ENCODE measurements around the gene MAGEA10. TPM values are rescaled to one million over a fixed set of nuclear protein-coding genes. Genes with fewer than 3 reads are reported as not detected.
"Not testable (repeated sequence)": the region's sequence is repeated elsewhere in the genome, so short reads cannot be mapped to it uniquely, and the experiment has no call there.

MAGEA10 gene
- total RNA-seq, 1 experiment from 2014 or later: not detected

DNA sequence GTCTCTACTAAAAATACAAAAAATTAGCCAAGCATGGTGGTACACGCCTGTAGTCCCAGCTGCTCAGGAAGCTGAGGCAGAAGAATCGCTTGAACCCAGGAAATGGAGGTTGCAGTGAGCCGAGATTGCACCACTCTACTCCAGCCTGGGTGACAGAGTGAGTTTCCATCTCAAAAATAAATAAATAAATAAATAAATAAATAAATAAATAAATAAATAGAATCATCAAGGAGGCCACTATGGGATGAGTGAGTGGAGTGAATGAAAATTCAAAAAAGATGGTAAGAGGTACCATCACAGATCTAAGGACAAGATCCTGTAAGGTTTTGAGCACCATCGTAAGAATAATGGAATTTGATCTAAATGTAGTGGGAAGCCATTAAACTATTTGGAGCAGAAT lies 37.5 kb upstream of the MAGEA10 start:
- H3K9me3 Mint-ChIP-seq, ATAC-seq, H3K27ac Mint-ChIP-seq: not testable (repeated sequence)

DNA sequence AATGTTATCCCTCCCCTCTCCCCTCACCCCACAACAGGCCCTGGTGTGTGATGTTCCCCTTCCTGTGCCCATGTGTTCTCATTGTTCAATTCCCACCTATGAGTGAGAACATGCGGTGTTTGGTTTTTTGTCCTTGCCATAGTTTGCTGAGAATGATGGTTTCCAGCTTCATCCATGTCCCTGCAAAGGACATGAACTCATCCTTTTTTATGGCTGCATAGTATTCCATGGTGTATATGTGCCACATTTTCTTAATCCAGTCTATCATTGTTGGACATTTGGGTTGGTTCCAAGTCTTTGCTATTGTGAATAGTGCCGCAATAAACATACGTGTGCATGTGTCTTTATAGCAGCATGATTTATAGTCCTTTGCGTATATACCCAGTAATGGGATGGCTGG lies 35.5 kb upstream of the MAGEA10 start:
- H3K4me3 Mint-ChIP-seq; H3K27ac Mint-ChIP-seq; POLR2A ChIA-PET; H3K9me3 Mint-ChIP-seq; H3K27me3 Mint-ChIP-seq (ENCODE audit: low read depth); CTCF ChIA-PET; ATAC-seq; DNase-seq (ENCODE audit: low spot score); H3K4me1 Mint-ChIP-seq; H3K36me3 Mint-ChIP-seq: not testable (repeated sequence)

More for the DNA sequence above, 37.5 kb upstream of the MAGEA10 start:
- POLR2A ChIA-PET; H3K36me3 Mint-ChIP-seq; H3K27me3 Mint-ChIP-seq (ENCODE audit: low read depth); H3K4me1 Mint-ChIP-seq; H3K4me3 Mint-ChIP-seq; DNase-seq (ENCODE audit: low spot score); CTCF ChIA-PET: not testable (repeated sequence)

DNA sequence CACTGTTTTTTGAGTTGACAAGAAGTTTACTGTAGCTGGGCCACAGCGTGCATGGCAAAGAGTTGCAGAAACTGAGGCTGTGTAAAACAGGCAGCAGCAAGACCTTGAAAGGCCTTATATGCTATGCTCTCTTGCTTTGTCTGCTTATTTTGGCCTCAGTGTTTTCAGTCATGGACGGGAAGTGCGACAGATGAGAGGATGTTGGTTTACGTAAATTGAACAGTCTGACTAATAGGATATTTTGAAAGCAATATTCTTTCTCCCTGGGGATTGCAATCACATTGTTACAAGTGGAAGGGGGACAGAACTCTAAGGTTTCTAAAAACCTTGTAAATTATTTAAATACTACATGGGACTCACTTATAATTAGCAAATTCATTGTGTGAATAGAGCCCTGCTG lies 32.2 kb upstream of the MAGEA10 start:
- no peaks in the 10 kb centered on the region for H3K27me3 Mint-ChIP-seq (ENCODE audit: low read depth)
- no peak overlapping the region for H3K27ac Mint-ChIP-seq
- no peak for DNase-seq (ENCODE audit: low spot score)
- ATAC-seq: no peak
- ChIA-PET CTCF (interaction anchor here (0.8 kb wide), 1 partner anchor 417 kb away, joined by 4 read pairs; no protein-coding TSS in a partner anchor), POLR2A (no interaction called here)
- H3K4me3 Mint-ChIP-seq: no peak overlapping the region
- no peaks in the 10 kb centered on the region for H3K4me1 Mint-ChIP-seq
- no peaks in the 10 kb centered on the region for H3K36me3 Mint-ChIP-seq
- TF ChIP-seq NR3C1 (CRISPR knock-in tag; conservative IDR thresholded peaks at IDR 0.05; ENCODE audit: low read depth) (no peak), FOXP1 (CRISPR knock-in tag; IDR thresholded peaks at IDR 0.05; ENCODE audit: borderline replicate concordance) (no peak), ZNF416 (CRISPR knock-in tag; IDR thresholded peaks at IDR 0.05) (no peak), SOX15 (CRISPR knock-in tag; IDR thresholded peaks at IDR 0.05) (no peak), TP53 (CRISPR knock-in tag; IDR thresholded peaks at IDR 0.05) (no peak), ATF1 (CRISPR knock-in tag; IDR thresholded peaks at IDR 0.05) (no peak), JUN (CRISPR knock-in tag; IDR thresholded peaks at IDR 0.05) (no peak), ZBTB21 (CRISPR knock-in tag; IDR thresholded peaks at IDR 0.05; ENCODE audit: borderline replicate concordance) (no peak)
- TF ChIP-seq, protein P1, sequence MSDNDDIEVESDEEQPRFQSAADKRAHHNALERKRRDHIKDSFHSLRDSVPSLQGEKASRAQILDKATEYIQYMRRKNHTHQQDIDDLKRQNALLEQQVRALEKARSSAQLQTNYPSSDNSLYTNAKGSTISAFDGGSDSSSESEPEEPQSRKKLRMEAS (CRISPR knock-in tag; IDR thresholded peaks at IDR 0.05): no peak
- TF ChIP-seq, protein P2, sequence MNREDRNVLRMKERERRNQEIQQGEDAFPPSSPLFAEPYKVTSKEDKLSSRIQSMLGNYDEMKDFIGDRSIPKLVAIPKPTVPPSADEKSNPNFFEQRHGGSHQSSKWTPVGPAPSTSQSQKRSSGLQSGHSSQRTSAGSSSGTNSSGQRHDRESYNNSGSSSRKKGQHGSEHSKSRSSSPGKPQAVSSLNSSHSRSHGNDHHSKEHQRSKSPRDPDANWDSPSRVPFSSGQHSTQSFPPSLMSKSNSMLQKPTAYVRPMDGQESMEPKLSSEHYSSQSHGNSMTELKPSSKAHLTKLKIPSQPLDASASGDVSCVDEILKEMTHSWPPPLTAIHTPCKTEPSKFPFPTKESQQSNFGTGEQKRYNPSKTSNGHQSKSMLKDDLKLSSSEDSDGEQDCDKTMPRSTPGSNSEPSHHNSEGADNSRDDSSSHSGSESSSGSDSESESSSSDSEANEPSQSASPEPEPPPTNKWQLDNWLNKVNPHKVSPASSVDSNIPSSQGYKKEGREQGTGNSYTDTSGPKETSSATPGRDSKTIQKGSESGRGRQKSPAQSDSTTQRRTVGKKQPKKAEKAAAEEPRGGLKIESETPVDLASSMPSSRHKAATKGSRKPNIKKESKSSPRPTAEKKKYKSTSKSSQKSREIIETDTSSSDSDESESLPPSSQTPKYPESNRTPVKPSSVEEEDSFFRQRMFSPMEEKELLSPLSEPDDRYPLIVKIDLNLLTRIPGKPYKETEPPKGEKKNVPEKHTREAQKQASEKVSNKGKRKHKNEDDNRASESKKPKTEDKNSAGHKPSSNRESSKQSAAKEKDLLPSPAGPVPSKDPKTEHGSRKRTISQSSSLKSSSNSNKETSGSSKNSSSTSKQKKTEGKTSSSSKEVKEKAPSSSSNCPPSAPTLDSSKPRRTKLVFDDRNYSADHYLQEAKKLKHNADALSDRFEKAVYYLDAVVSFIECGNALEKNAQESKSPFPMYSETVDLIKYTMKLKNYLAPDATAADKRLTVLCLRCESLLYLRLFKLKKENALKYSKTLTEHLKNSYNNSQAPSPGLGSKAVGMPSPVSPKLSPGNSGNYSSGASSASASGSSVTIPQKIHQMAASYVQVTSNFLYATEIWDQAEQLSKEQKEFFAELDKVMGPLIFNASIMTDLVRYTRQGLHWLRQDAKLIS (CRISPR knock-in tag; IDR thresholded peaks at IDR 0.05; ENCODE audit: borderline replicate concordance): no peak
- TF ChIP-seq, protein P3, sequence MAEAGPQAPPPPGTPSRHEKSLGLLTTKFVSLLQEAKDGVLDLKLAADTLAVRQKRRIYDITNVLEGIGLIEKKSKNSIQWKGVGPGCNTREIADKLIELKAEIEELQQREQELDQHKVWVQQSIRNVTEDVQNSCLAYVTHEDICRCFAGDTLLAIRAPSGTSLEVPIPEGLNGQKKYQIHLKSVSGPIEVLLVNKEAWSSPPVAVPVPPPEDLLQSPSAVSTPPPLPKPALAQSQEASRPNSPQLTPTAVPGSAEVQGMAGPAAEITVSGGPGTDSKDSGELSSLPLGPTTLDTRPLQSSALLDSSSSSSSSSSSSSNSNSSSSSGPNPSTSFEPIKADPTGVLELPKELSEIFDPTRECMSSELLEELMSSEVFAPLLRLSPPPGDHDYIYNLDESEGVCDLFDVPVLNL (CRISPR knock-in tag; IDR thresholded peaks at IDR 0.05; ENCODE audit: borderline replicate concordance, low read depth): no peak
- H3K9me3 Mint-ChIP-seq: no peaks in the 10 kb centered on the region

DNA sequence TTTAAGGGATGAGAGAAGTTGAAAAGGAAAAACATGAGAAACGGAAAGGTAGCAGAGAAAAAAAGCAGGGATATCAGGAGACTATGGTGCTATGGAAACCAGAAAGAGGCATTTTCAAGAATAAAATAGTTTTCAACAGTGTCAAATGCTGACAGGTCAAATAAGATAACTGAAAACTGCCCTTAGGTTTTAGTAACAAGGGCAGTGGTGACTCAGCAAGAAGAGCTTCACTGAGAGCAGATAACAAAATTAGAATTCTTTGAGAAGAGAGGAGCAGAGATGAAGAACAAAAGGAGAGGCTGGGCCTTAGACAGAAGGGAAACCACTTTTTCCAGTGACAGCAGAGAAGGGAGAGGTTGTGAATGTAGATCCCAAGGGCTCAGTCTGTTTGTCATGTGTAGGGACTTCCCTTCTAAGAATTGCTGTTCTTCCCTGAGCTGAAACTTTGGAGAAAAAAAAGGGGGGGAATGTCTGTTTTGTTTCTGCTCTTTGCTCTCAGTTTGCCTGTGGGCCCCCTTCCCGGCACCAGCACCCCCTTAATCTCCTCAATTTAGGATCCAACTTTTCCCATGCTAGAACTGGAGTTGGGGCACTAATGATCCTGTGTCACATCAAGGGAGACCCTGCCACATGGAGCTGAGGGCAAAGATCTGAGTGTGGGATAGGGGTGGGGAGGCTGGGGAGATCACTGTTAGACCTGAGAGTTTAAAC lies 26.8 kb upstream of the MAGEA10 start:
- POLR2A ChIA-PET: no interaction called here
- H3K4me1 Mint-ChIP-seq: no peaks in the 10 kb centered on the region
- no peaks in the 10 kb centered on the region for H3K27me3 Mint-ChIP-seq (ENCODE audit: low read depth)
- CTCF ChIA-PET: no interaction called here
- no peaks in the 10 kb centered on the region for H3K36me3 Mint-ChIP-seq
- DNase-seq (ENCODE audit: low spot score) (no peak), ATAC-seq (no peak)
- H3K9me3 Mint-ChIP-seq: peaks cover 6% of the 10 kb centered on the region; the same call in 1 of the 2 replicates
- H3K4me3 Mint-ChIP-seq: no peak overlapping the region
- peak overlapping the region; percentile 36; the same call in 1 of the 2 replicates for H3K27ac Mint-ChIP-seq
- TF ChIP-seq, protein P4, sequence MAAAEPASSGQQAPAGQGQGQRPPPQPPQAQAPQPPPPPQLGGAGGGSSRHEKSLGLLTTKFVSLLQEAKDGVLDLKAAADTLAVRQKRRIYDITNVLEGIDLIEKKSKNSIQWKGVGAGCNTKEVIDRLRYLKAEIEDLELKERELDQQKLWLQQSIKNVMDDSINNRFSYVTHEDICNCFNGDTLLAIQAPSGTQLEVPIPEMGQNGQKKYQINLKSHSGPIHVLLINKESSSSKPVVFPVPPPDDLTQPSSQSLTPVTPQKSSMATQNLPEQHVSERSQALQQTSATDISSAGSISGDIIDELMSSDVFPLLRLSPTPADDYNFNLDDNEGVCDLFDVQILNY (CRISPR knock-in tag; IDR thresholded peaks at IDR 0.05): no peak
- TF ChIP-seq TEAD4 (CRISPR knock-in tag; IDR thresholded peaks at IDR 0.05) (no peak), ELF4 (CRISPR knock-in tag; IDR thresholded peaks at IDR 0.05; ENCODE audit: low read depth) (no peak), TCF7 (CRISPR knock-in tag; IDR thresholded peaks at IDR 0.05; ENCODE audit: low read depth) (no peak), GTF2I (CRISPR knock-in tag; conservative IDR thresholded peaks at IDR 0.05) (no peak)
- TF ChIP-seq, protein P5, sequence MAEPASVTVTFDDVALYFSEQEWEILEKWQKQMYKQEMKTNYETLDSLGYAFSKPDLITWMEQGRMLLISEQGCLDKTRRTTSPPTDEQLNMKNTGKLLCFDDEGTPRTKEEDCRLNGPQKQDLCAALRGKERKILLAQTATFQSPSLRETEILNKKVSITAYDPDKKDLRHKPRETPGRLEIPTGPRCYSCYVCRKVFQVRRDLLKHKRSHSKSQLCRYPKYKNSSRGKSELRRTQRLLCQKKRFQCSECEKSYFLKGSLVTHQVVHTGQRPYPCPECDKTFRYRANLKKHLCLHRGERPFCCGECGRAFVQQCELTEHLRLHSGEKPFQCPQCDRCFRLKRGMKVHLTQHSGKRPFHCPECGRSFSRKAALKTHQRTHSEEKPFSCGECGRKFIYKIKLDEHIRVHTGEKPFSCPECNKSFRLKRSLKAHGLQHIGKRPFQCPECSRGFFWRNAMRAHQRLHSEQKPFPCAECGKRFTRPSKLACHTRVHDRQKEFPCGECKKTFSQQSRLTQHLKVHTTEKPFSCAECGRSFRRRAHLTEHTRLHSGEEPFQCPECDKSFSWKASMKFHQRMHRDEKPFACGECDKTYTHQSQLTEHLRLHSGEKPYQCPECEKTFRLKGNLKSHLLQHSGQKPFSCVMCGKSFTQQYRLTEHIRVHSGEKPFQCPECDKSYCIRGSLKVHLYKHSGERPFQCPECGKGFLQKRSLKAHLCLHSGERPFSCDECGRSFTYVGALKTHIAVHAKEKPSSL (CRISPR knock-in tag; conservative IDR thresholded peaks at IDR 0.05): no peak
- TF ChIP-seq, protein P6, sequence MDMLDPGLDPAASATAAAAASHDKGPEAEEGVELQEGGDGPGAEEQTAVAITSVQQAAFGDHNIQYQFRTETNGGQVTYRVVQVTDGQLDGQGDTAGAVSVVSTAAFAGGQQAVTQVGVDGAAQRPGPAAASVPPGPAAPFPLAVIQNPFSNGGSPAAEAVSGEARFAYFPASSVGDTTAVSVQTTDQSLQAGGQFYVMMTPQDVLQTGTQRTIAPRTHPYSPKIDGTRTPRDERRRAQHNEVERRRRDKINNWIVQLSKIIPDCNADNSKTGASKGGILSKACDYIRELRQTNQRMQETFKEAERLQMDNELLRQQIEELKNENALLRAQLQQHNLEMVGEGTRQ (CRISPR knock-in tag; IDR thresholded peaks at IDR 0.05): no peak

All from WTC11 (cell line).